ENCODE measurements around the gene HID1.
A peak's percentile ranks its signal among the peaks of the same experiment; 100 is the strongest.

HID1 gene

DNA sequence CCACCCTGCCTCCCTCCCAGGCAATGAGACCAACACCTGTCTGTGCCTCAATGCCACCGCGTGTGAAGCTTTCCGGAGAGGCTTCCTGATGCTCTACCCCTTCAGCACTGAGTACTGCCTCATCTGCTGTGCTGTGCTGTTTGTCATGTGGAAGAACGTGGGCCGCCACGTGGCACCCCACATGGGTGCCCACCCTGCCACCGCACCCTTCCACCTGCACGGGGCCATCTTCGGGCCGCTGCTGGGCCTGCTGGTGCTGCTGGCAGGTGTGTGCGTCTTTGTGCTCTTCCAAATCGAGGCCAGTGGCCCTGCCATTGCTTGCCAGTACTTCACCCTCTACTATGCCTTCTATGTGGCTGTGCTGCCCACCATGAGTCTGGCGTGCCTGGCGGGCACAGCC is 25.9 kb downstream of the HID1 start:
- no peak for DNase-seq

DNA sequence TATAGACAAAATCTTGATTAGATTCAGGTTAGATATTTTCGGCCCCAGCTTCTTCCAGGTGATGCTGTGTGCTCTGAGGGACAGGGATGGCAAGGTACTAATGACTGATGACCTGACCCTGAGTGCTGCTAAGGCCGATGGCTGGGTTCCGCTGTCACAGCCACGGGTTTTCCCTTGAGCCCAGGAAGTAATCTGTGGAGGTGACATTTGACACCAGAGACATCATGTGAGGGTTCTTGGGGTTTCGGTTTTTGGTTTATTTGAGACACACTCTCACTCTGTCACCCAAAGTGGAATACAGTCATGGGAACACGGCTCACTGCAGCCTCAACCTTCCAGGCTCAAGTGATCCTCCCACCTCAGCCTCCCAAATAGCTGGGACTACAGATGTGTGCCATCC is 27.0 kb downstream of the HID1 start:
- no peak for DNase-seq

DNA sequence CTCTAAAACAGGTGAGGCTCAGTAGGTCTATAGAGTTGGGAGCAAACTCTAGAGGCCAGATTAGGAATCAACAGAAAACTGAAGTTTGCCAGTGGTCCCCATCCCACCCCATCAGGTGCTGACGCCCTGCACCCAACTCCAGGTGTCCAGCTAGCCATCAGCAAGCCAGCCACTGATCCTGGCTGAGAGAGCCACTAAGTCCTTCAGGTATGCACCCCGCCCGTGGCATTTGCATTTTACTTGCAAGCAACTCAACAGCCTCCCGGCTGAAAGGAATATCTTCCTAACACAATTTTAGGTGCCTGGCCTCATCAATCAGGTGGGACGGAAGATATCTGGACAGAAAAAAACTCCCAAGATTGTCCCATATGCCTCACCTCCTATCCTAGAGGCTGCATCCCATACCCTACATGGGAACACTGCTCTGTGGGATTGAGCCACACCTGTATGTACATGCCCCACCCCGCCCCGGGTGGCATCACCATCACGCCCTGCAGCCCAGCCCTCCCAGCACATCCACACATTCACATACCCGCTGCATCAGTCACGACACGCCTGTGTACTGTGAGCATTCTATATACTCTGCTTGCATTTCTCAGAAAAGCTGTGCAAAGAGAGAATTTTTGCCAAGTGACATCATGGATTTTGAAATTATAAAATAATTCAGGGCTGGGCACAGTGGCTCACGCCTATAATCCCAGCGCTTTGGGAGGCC is 28.6 kb downstream of the HID1 start:
- DNase-seq: no peak

DNA sequence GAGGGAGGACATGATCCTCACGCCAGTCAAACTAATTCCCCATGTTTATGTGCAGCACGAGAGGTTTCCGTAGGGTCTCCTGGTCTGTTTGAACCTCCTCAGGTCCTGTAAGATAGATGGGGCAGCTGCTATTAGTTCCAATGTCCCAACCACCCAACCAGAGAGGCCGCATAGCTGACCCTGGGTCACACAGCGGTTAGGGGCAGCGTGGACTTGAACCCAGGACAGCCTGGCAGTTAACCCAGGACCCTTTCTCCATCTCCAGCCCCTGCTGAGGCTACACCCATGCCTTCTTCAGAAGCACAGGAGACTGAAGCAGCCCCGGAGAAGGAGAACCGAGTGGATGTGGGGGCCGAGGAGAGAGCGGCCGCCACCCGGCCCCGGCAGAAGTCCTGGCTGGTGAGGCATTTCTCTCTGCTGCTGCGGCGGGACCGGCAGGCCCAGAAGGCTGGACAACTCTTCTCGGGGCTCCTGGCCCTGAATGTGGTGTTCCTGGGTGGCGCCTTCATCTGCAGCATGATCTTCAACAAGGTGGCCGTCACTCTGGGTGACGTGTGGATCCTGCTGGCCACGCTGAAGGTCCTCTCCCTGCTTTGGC is 31.3 kb downstream of the HID1 start:
- no peak for DNase-seq

DNA sequence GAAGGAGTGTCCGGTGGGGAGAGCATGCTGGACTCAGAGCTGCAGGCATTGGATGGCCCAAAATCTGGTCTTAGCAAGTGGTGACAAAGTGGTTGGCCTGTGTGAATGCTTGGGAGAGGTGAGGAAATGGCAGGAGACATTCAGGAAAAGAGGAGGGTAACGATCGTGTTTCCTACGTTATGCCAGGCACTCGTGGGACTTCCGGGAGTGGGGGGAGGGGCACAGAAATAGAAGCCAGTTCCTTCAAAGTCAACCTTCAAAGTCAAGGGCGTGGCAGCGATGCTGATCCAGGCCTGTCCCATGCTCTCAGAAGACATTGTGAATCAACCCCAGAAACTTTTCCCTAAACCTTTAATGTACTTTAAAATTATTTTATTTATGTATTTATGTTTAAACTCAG is 33.0 kb downstream of the HID1 start:
- DNase-seq: no peak

DNA sequence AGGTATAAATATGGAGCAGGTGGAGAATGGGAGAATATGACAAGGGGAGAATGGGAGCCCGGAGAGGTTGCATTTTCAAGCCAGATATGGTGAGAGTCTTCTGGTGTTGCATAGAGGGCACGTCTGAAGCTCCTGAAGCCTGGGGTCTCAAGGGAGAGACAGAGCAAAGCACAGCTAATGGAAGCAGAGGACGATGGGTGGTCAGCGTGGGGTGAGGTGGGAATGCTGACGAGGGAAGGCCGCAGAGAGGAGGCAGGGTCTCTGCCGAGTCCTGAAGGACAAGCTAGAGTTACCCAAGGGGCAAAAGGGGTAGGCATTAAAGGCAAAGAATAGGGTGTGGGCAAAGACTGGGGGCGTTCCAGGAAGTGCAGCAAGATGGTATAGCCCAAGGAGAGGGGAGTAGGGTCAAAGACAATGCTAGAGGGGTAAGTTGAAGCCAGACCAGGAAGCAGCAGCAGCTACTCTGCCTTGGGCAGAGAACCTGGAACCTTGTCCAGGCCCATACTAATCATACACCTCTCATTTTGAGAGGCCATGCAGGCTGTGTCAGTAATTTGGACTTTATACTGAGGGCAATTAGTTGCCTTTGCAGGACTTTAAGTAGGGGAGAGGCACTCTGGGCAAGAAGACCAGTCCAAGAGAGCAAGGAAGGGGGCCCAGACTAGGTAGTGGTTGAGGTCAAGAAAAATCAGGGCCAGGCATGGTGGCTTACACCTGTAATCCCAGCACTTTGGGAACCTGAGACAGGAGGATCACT is 34.2 kb downstream of the HID1 start:
- no peak for DNase-seq

DNA sequence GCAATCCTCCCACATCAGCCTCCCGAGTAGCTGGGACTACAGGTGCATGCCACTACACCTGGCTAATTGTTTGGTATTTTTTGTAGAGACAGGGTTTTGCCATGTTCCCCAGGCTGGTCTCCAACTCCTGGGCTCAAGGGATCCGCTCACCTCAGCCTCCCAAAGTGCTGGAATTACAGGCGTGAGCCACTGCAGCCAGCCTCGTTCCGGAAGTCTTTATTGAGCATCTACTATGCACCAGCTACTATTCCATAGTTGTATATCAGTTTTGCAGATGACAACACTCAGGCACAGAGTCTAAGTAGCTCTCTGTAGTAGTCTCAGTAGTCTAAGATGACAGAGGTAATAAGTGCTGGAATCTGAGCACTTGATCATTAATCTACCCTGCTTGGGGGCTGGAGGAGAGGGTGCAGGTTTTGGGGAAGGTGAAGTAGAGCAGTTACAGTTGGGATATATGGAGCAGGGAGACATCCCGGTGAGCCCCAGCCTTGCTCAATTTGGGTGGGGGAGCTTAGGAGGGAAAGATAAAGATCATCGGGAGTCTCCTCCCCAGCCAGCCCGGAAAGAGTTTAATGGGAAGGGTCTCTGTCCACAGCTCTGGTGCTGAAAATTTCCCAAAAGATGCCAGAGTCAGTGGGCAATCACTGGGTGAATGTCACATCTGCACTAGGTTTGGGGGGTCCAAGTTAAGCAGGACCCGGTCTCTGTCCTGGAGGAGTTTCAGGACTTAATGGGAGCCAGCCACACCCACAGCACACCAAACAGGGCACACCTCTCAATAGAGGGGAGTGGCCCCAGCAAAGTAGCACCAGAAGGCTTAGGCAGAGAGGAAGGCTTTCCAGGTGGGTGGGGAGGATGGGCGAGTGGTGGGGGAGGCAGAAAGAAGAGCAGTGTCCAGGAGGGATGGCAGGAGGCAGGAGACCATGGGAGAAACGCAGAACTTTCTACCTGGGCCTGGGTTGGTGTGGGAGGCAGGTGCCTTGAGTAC is 35.2 kb downstream of the HID1 start:
- no peak for DNase-seq

DNA sequence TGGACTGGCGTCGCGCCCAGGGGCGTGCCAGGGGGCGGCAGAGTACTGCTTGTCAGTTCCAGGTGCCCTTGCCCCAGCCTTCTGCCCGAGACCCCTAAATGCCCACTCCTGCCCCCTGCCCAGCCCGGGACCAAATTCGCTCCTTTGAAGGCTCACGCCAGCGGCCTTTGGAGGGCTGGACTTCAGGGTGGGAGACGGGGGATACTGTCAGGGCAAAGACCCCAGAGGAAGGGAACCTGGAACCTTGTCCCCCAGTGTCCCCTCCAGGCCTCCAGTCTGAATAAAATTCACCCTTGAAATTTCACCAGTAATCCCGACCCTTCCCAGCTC is 36.1 kb downstream of the HID1 start:
- DNase-seq: no peak

DNA sequence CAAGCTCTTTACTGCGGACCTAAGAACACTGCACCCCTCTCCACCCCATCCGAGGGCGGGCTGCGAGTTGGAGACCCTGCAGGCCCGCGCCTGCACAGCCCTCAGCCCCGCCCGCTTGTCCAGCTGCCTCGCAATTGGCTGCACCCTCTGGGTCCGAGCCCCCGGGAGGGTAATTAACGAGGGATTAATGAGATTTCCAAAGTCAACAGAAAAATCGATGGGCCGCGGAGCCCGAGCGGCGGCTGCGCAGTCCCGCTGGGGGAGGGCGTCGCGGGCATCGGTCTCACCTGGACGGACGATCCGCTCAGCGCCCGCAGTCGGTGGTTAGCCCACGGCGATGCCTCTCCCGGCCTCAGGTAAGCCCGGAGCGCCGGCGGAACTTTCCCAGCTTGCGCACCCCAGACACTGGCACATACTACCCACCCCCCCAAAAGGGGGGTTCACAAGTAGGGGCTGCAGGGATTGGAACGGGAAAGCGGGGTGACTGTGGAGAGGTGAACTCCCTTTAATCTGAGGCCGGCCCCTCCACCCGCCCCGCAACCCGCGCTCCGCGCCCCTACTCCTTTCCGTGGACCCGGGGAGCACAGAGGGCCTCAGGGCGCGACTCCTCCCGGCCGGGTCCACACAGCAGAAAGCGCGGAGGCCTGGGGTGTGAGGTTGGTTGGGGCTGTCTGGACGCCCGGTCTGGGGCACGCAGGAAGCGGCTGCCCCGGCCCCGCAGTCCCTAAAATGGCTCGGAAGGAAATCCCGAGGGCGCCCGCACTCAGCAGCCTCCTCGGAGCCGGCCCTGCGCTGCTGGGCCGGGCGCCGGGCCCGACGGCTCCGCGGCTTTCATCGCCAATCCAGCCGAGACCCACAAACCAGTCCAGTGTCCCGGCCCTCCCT is 36.7 kb downstream of the HID1 start, which contains the start of gene OTOP3:
OTOP3 (plus strand) TSS at position 314 of the 885 bp plus-strand sequence; CDS start at position 338, 24 bp downstream.
- no peak for DNase-seq

DNA sequence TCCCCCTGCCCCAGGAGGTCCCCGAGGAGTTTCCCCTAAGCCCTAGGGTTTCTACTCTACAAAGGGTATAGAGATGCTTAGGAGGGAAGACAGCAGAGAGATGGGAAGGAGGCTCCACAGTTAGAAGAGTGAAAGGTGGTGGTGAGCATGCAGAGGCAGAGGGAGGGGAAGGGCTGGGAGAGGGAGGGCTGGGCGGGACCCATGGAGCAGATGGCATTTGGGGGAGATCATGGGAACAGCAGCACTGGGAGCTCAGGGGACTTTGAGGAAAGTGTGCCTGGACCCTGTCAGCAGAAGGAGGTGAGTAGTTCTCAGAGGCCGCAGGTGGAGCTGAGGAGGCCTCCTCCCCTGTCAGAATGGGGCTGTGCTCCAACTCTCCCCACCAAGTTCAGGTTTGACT is 37.5 kb downstream of the HID1 start:
- no peak for DNase-seq

DNA sequence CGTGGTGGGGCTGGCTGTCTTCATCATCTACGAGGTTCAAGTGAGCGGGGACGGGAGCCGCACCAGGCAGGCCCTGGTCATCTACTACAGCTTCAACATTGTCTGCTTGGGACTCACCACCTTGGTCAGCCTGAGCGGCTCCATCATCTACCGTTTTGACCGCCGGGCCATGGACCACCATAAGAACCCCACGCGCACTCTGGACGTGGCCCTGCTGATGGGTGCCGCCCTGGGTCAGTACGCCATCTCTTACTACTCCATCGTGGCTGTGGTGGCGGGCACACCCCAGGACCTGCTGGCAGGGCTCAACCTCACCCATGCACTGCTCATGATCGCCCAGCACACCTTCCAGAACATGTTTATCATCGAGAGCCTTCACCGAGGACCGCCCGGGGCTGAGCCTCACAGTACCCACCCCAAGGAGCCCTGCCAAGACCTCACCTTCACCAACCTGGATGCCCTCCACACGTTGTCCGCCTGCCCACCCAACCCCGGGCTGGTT is 42.0 kb downstream of the HID1 start:
- DNase-seq: no peak

DNA sequence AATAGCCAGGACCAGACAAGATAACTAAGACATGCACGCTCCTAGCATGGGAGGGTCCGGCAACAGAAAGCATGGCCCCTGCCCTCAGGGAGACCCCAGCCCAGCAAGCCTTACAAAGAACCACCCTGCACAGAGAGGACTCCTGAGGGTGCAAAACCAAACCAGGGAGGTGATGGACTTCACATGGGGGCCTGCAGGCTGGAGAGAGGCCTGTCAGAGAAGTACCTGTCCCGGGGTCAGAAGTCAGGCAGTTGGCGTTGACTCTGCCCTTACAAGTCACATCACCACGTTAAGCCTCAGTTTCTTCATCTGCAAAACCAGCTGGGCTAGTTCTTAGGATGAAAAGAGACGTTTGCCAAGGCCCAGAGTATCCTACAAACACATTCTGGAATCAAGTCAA is 43.8 kb downstream of the HID1 start:
- no peak for DNase-seq

DNA sequence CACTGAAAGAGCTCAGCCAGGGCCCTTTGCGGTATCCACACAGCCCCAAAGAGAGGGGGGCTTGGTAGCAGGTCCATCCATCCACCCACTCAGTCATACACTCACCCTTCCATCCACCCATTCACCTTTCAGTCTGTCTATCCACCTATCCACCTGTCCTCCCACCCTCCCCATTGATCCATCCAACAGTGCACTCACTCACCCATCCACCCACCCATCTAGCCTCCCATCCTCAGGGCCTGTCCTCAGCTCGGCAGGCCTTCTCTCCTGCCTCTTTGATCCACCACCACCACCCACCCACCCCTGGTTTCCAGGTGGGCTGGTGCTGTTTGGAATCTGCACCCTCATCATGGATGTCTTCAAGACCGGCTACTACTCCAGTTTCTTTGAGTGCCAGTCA is 47.3 kb downstream of the HID1 start:
- no peak for DNase-seq

DNA sequence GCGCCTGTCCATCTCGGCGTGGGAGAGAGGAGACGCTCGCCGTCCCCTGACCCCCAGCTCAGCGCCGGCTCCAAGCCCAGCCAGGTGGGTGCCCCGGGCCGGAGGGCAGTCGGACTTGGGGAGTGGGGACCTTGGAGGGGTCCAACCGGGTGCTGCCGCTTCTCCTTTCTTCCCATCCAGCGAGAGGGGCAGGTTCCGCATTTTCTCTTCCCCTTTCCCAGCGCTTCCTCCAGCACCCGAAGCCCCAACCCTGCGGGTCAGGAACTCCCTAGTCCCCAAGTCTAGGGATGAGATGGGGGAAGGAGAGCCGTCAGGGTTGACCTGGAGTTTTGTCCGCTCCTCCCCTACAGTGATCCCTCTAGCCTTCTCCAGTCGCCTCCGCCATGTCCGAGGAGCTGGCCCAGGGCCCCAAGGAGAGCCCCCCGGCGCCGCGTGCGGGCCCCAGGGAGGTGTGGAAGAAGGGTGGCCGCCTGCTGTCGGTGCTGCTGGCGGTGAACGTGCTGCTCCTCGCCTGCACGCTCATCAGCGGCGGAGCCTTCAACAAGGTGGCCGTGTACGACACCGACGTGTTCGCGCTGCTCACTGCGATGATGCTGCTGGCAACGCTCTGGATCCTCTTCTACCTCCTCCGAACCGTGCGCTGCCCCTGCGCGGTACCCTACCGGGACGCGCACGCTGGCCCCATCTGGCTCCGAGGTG is 48.2 kb downstream of the HID1 start, which contains the start of gene OTOP2:
OTOP2 (plus strand) TSS at position 24 of the 699 bp plus-strand sequence; CDS start at position 384, 360 bp downstream.
- no peak for DNase-seq

DNA sequence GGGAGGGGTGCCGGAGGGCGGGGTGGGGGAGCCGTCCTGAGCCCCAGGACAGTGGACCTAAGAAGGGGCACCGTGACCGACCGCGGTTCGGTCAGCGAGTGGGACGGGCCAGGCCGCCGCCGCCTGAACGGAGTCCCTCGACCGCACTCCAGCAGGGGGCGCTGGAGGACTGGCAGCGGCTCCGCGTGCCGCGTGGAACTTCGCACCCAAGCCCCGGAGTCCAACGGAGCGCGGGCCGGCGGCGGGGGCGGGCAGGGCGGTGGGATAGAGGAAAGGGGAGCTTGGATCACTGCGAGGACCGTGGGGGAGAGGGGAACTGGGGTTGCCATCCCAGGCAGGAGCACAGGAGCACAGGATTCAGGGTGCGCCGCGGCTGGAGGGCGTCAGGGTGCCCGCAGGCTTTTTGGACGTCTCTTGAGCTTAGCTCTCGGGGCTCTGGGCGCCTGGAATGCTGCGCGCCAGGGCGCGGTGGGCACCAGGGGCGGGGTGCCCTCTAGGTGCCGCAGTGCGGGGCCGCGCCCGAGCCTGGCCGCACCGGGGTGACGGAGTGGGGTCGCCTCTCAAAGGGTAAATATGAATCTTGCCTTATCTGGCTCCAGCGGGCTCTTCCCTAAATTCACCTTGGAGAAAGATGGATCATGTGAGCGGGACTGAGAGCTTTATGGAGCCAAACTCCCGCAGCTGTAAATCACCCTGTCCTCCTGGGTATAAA is 48.9 kb downstream of the HID1 start:
- peak; percentile 85 to 87 for DNase-seq

DNA sequence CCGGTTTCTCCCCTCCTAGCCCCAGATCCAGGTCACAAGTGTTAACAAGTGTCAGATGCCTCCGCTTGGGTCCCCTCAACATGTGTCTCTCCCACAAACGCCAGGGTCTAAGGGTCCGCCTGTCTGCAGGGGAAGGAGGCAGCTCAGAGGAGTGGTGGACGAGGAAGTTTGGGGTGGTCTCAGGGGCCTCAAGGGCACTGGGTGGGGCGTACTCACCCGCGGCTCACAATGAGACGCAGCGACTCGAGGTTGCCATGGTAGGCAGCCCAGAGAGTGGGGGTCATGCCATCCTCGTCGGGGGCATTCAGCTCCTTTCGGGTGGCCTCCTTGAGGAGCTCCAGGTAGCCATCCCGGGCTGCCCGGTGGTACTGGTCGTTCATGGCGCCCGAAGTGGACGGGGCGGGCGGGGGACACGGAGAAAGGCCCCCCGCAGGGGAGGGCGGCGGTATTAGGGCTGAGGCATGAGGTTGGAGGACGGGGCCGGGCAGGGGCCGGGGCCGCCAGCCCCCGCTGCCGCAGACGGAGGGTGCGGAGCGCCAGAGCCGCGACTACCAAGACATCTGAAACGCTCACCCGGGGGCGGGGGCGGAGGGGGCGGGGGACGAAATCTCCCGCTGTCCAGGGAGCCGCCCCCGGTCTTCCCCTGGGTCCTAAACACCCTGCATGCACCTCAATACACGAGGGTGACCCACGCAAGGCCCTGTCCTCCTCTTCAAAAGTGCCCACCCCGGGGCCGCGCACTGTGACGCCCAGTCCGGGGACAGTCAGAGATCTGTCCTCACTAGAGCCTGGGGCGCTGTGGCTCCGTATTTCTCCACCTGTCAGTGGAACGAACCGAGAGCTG is 49.6 kb downstream of the HID1 start, which contains the start of gene USH1G:
USH1G (minus strand) TSS at position 562 of the 844 bp plus-strand sequence; CDS start at position 380, 182 bp downstream.
- DNase-seq: no peak

DNA sequence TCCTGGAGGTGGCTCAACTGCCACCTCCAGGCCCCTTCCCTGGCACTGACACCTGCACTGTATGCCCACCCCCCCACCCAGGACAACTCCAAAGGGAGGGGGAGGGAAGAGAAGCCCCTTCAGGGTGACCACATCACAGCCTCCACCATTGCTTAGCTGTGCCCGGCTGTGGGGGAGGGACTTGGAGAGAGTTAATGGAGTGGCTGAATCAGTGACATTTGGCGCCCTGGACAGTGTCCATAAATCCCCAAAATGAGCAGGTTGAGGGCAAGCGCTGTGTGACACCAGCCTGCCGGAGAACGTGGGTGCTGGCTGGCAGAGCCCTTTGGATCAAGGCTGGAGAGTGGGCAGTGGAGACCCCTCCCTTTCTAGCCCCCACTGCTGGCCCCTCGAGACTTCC is 50.4 kb downstream of the HID1 start:
- DNase-seq: no peak

DNA sequence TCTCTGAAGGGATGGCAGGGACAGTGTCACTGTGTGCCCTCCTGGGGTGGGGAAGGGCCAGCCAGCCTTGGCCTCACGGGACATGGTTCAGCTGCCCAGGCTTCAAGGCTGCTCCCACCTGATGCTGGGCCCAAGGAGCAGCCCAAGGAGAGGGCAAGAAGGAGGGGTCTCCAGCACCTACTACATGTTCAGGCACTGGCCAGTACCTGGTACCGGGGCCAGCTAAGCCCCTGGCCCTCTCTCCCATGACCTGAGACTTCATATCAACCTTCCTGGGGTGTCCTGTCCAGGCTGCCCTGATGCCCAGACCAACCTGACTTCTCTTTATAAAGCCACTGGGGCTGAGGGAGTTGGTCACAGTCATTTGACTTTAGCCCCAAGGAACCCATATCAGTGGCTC is 50.8 kb downstream of the HID1 start:
- no peak for DNase-seq

DNA sequence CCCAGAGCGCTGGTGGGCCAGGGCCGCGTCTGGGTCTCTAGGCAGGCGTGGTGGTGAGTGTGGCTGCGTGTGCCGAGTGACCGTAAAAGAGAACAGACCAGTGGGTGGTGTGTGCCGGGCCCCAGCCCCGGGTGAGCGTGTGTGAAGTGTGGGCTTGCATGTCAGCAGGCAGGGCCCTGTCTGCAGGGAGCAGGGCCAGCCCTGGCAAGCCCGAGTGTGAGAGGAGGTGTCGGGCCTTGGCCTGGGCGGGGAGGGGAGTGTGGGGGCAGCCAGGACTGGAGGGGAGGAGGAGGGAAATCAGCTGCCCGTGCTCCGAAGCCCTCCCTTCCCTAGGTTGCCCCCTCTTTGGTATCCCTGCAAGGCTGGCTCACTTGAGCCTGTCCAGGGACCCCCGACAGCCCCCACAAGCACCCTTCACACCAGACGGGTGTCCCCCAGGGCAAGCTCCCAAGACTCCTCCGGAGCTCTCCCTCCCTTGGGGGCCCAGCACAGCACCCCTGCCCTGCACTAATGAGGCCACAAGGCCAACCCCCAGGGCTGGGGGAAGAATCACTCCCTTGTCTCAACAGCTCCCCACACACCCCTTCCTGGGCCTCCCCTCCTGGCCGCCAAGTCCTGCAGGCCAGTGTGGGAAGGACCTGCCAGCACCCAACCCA is 51.4 kb downstream of the HID1 start:
- no peak for DNase-seq

Data from activated T-cell treated with anti-CD3 and anti-CD28 coated beads, Interleukin-2, amount 50 U/mL, for 48 hours (primary cell).